SK-N-MC (cell line): ENCODE measurements around the gene FCSK.

Experiments
- EZH2 ChIP-seq: fragments of 200-600 bp; sonication (generic); IDR thresholded peaks from one replicate; pipeline ENCODE4 v1.6.1; 2017; ENCODE audit warnings: antibody characterized with exemption
- POLR2AphosphoS5 ChIP-seq: IDR thresholded peaks from 2 replicates; pipeline ENCODE4 v1.6.1; 2012; ENCODE audit warnings: mild to moderate bottlenecking, low read depth, low read length, borderline replicate concordance

DNA sequence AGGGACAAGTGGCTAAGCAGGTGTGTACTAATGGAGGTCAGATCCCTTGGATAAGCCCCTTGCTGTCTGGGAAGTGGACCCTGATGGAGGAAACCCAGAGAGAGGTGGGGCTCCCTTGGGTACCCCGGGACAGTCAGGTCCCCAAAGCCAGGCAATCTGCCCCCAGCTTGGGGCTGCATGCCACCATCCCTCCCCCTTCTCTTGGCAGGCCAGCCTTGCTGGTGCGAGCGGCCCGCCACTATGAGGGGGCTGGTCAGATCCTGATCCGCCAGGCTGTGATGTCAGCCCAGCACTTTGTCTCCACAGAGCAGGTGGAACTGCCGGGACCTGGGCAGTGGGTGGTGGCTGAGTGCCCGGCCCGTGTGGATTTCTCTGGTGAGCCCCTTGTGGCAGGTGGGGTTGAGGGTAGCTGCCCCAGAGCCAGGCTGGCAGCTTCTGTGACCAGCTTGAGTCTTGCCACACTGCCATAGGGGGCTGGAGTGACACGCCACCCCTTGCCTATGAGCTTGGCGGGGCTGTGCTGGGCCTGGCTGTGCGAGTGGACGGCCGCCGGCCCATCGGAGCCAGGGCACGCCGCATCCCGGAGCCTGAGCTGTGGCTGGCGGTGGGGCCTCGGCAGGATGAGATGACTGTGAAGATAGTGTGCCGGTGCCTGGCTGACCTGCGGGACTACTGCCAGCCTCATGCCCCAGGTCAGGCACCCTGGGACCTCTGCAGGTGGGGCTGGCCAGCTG is 20.1 kb downstream of the FCSK start:
- TF ChIP-seq EZH2: no peak
- TF ChIP-seq POLR2AphosphoS5: no peak
